C4-2B (cell line): ENCODE measurements around the gene ZNF773.
"Not testable (repeated sequence)": the region's sequence is repeated elsewhere in the genome, so short reads cannot be mapped to it uniquely, and the experiment has no call there.

Experiments
- CTCF ChIP-seq: fragments of 450-650 bp; conservative IDR thresholded peaks from 2 replicates; pipeline ENCODE4 v1.5.1; 2017; ENCODE audit warnings: mild to moderate bottlenecking
- ZFX ChIP-seq: fragments of 450-650 bp; IDR thresholded peaks from 2 replicates; pipeline ENCODE4 v1.6.1; 2017

GRCh38 chr19:57488299-57488644, 11.5 kb upstream of the ZNF773 start:
- TF ChIP-seq CTCF, ZFX: not testable (repeated sequence)
